Measurements from ENCODE around the gene HAUS2.

HAUS2 gene

GRCh38 chr15:42548249-42549031 is at the start of gene HAUS2, which contains the start of gene LRRC57:
HAUS2 (plus strand) TSS chr15:42548838; CDS start chr15:42548873, 35 bp downstream.
LRRC57 (minus strand) TSS chr15:42548793; CDS start chr15:42548434, 359 bp downstream.
- peak; percentile 89 for DNase-seq (ENCODE audit: low read depth)
- TF ChIP-seq CTCF (IDR thresholded peaks at IDR 0.05; ENCODE audit: insufficient read depth, low read depth, low read length, missing control alignments) = no peak
- peak within 1 kb of the TSS; percentile 92 for H3K4me3 ChIP-seq (ENCODE audit: low read depth, low read length)

- no peak for TF ChIP-seq CTCF (IDR thresholded peaks at IDR 0.05; ENCODE audit: insufficient read depth, low read depth, low read length, missing control alignments)
- no peak for DNase-seq (ENCODE audit: low read depth)
- no peak overlapping the region for H3K4me3 ChIP-seq (ENCODE audit: low read depth, low read length)
These were observed 48.6 kb upstream of the HAUS2 start for GRCh38 chr15:42499858-42500609.

GRCh38 chr15:42502477-42502876 is 46.2 kb upstream of the HAUS2 start:
- H3K4me3 ChIP-seq (ENCODE audit: low read depth, low read length) = no peak overlapping the region
- no peak for TF ChIP-seq CTCF (IDR thresholded peaks at IDR 0.05; ENCODE audit: insufficient read depth, low read depth, low read length, missing control alignments)
- no peak for DNase-seq (ENCODE audit: low read depth)

GRCh38 chr15:42503825-42504224 is 44.8 kb upstream of the HAUS2 start:
- peak overlapping the region; percentile 42 for H3K4me3 ChIP-seq (ENCODE audit: low read depth, low read length)
- no peak for TF ChIP-seq CTCF (IDR thresholded peaks at IDR 0.05; ENCODE audit: insufficient read depth, low read depth, low read length, missing control alignments)
- no peak for DNase-seq (ENCODE audit: low read depth)

- DNase-seq (ENCODE audit: low read depth) = no peak
- peak overlapping the region; percentile 42 for H3K4me3 ChIP-seq (ENCODE audit: low read depth, low read length)
- TF ChIP-seq CTCF (IDR thresholded peaks at IDR 0.05; ENCODE audit: insufficient read depth, low read depth, low read length, missing control alignments) = no peak
These were observed 44.0 kb upstream of the HAUS2 start for GRCh38 chr15:42504631-42505030.

- no peak overlapping the region for H3K4me3 ChIP-seq (ENCODE audit: low read depth, low read length)
- TF ChIP-seq CTCF (IDR thresholded peaks at IDR 0.05; ENCODE audit: insufficient read depth, low read depth, low read length, missing control alignments) = no peak
- no peak for DNase-seq (ENCODE audit: low read depth)
These were observed 41.1 kb upstream of the HAUS2 start for GRCh38 chr15:42507514-42507913.
